Measurements from ENCODE around the gene NOC2L.

The NOC2L gene

GRCh38 chr1:916173-917075, 42.6 kb downstream of the NOC2L start:
- DNase-seq (ENCODE audit: low spot score), result no peak

GRCh38 chr1:915295-916172, 43.5 kb downstream of the NOC2L start:
- DNase-seq (ENCODE audit: low spot score), result no peak

GRCh38 chr1:914891-915280, 44.2 kb downstream of the NOC2L start:
- no peak for DNase-seq (ENCODE audit: low spot score)

GRCh38 chr1:914131-914890, 44.7 kb downstream of the NOC2L start:
- DNase-seq (ENCODE audit: low spot score), result no peak

- DNase-seq (ENCODE audit: low spot score), result no peak
These were observed 45.4 kb downstream of the NOC2L start for GRCh38 chr1:913491-914130.

GRCh38 chr1:912740-913301, 46.2 kb downstream of the NOC2L start:
- DNase-seq (ENCODE audit: low spot score), result peak; percentile 36

GRCh38 chr1:911875-912739, 46.9 kb downstream of the NOC2L start:
- no peak for DNase-seq (ENCODE audit: low spot score)

- DNase-seq (ENCODE audit: low spot score), result no peak
These were observed 48.0 kb downstream of the NOC2L start for GRCh38 chr1:910881-911721.

- no peak for DNase-seq (ENCODE audit: low spot score)
These were observed 48.7 kb downstream of the NOC2L start for GRCh38 chr1:910311-910880.

GRCh38 chr1:909861-910310, 49.2 kb downstream of the NOC2L start:
- no peak for DNase-seq (ENCODE audit: low spot score)

- no peak for DNase-seq (ENCODE audit: low spot score)
These were observed 50.4 kb downstream of the NOC2L start for GRCh38 chr1:908661-909060.

GRCh38 chr1:907611-908451, 51.2 kb downstream of the NOC2L start:
- no peak for DNase-seq (ENCODE audit: low spot score)

GRCh38 chr1:906600-907420, 52.2 kb downstream of the NOC2L start:
- peak; percentile 52 for DNase-seq (ENCODE audit: low spot score)

GRCh38 chr1:905811-906599, 53.1 kb downstream of the NOC2L start:
- no peak for DNase-seq (ENCODE audit: low spot score)

- DNase-seq (ENCODE audit: low spot score), result no peak
These were observed 53.8 kb downstream of the NOC2L start for GRCh38 chr1:905071-905749.

Measured in RKO (cell line).